Left cardiac atrium (tissue), 4 donors: Measurements from ENCODE around the gene HTRA1. TPM values are rescaled to one million over a fixed set of nuclear protein-coding genes. Genes with fewer than 3 reads are reported as not detected.

Source experiments
- ATAC-seq, 2 donors: fragments of 200-7000 bp; cut with Tn5 transposase; one replicate each; pipeline ENCODE4 v1.9.1; 2020; ENCODE audit warnings: mild to moderate bottlenecking in 2 of 2, moderate library complexity in 2 of 2
- DNase-seq: peaks from one replicate; pipeline ENCODE4 v3.0.0-alpha.2; 2020
- intact Hi-C, 2 donors: fragments of 100-400 bp; cut with DNase I; formaldehyde crosslinking; loops; one replicate each; pipeline versions ENCODE4 v1.14.1 to v1.15.1; 2022 to 2023
- total RNA-seq, 2 donors: library from RNA; stranded (reverse); fragmentation: NEBNext Ultra II Directional; extraction: Animal tissue kit (Norgen Biotek cat#: 25700); gene quantifications; one replicate each; pipeline ENCODE4 v1.2.1, GENCODE V29; 2021
- donor health status: DM: no; HTN: yes; CAD: no.
- donor health status: DM: no; HTN: yes; CAD: no; lungs with severe emphysema.
- donor health status: DM: yes; HTN: yes; CAD: no.
- donor health status: Dilated cardiomyopathy.

HTRA1 gene
- total RNA-seq, 2 donors from 2014 or later: 69.4 to 73.5 TPM

GRCh38 chr10:122504610-122504950 is 43.2 kb downstream of the HTRA1 start:
- ATAC-seq: peak; percentile 97
- intact Hi-C loops: no loop called here
- peak; percentile 92 for DNase-seq

DNA sequence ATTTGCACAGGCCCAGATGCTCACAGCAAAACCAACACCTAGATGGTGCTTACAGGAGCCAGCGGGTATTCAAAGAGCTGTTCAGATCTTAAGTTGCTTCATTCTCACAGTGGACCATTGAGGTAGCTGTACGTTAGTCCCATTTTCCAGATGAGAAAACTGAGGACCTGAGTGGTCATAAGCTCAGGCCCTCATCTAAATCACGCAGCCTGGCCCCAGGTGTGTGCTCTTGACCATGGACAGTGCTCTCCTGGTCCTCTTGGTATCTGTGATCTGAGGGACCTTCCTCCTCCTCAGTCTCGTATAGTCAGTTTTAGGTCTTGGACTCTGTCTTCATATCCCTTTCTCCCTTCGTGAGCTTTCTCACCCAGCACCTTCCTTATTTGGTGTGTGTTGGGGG is 43.7 kb downstream of the HTRA1 start:
- DNase-seq (no peak), ATAC-seq (no peak)
- intact Hi-C loops: no loop called here

- ATAC-seq (no peak), DNase-seq (no peak)
- intact Hi-C loops: no loop called here
Measured at GRCh38 chr10:122505885-122506645, 44.7 kb downstream of the HTRA1 start.

GRCh38 chr10:122507616-122508015 is 46.3 kb downstream of the HTRA1 start:
- ATAC-seq (peak in 1 of 2 donors; percentile 25), DNase-seq (no peak)
- intact Hi-C loops: no loop called here

- DNase-seq: no peak
- no peak for ATAC-seq
- intact Hi-C loops: no loop called here
Measured at GRCh38 chr10:122508021-122508420, 46.7 kb downstream of the HTRA1 start.

DNA sequence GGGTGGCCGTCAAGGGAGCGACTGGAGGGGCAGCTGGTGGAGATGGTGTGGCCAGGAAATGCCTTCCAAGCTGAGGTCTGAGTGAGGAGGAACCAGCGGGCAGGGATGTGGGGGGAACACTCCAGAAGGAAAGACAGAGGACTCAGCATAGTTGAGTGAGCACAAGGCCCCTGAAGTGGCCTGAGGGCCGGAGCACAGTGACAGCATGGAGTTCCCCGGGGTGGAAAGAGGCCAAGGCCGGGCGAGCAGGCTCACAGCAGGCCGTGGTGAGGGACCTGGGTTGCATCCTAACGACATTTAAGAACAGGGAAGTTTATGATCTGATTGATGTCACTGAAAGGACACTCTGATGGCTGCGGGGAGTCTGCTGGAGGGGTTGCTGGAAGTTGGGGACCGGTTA is 48.0 kb downstream of the HTRA1 start:
- no peak for DNase-seq
- no peak for ATAC-seq

DNA sequence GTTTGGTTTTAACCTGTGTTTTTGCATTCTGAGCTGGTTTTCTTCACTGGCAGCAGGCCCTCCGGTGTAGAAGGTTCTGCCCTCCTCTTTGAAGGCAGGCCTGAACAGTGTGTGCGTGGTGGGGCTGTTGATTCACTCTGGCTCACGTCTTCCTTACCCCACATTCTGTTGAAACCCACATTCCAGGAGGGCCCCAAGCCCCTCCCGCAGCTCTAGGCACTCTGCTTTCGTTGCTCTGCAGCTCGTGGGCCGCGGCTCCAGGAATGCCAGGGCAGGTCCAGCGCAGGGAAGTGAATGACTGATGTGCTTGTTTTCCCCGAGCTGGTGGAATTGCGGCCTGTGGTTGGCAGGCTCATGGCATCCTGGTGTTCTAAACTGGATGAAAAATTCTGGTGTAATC is 49.0 kb downstream of the HTRA1 start:
- intact Hi-C loops: no loop called here
- ATAC-seq: peak in 1 of 2 donors; percentile 88
- peak; percentile 44 for DNase-seq

More for the DNA sequence above, 48.0 kb downstream of the HTRA1 start:
- intact Hi-C loops: no loop called here

DNA sequence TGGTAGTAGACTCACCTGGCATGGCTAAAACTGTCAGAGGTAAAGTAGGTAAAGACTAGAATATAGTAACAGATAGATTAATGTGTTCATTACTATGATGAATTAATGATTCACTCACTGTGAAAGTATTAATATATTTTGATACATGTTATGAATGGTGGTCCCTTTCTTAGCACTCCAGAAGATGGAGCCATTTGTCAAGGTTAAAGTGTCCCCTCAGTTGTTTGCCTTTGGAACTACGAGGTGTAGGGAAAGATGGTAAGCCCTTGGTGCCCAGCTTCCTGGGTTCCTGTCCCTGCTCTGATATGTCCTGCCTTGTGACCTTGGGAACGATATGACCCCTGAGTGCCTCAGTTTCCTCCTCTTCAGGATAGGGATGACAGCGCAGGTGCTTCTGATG is 49.4 kb downstream of the HTRA1 start:
- no peak for ATAC-seq
- intact Hi-C loops: no loop called here
- no peak for DNase-seq

DNA sequence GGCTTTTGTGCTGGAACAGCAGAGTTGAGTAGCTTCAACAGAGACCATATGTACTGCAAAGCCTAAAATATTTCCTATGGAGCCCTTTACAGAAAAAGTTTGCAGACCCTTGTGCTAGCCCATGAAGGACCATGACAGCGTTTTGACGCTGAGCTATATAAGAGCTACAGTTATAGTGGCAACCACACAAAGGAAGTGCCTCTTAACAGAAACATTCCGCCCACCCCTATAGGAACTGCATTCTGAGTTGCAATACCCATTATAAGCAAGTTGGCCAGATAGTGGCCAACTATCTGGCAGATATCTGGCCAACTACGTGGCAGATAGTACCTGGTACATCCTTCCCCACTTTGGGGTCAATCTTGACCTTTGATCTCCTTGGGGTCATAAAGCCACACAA is 51.7 kb downstream of the HTRA1 start:
- intact Hi-C loops: no loop called here
- ATAC-seq (no peak), DNase-seq (no peak)

DNA sequence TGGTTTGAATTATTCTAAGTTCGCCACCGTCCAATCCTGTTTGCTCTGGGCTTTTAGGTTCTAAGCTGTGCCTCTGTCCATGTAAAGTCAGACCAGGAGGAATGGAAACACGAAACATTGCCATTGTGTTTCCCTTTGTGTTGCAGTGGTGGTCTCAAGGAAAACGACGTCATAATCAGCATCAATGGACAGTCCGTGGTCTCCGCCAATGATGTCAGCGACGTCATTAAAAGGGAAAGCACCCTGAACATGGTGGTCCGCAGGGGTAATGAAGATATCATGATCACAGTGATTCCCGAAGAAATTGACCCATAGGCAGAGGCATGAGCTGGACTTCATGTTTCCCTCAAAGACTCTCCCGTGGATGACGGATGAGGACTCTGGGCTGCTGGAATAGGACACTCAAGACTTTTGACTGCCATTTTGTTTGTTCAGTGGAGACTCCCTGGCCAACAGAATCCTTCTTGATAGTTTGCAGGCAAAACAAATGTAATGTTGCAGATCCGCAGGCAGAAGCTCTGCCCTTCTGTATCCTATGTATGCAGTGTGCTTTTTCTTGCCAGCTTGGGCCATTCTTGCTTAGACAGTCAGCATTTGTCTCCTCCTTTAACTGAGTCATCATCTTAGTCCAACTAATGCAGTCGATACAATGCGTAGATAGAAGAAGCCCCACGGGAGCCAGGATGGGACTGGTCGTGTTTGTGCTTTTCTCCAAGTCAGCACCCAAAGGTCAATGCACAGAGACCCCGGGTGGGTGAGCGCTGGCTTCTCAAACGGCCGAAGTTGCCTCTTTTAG is 52.9 kb downstream of the HTRA1 start:
- intact Hi-C loops: no loop called here
- no peak for DNase-seq
- ATAC-seq: no peak

- ATAC-seq: peak; percentile 61 to 72
- DNase-seq: no peak
- intact Hi-C loops: no loop called here
Measured at GRCh38 chr10:122515022-122515424, 53.7 kb downstream of the HTRA1 start.

GRCh38 chr10:122515588-122516231 is 54.4 kb downstream of the HTRA1 start:
- DNase-seq (no peak), ATAC-seq (peak; percentile 56 to 79)
- intact Hi-C loops: no loop called here

DNA sequence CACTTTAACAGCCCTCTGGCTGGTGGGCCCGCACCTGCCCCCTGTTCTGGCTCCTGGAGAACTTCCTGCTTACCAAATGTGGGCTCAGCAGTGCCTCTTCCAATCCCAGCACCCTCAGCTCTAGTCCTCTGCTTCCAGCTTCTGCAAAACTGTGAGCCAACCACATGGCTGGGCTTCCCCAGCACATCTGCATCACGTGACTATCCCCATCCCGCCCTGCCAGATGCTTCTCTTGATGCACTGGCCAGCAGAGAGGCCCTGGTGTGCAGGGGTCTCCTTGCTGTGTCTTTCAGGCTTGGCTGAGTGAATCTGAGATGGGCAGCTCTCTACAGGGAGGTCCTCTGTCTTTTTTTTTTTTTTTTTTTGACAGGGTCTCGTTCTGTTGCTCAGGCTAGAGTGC is 55.4 kb downstream of the HTRA1 start:
- intact Hi-C loops: no loop called here
- no peak for DNase-seq
- no peak for ATAC-seq

DNA sequence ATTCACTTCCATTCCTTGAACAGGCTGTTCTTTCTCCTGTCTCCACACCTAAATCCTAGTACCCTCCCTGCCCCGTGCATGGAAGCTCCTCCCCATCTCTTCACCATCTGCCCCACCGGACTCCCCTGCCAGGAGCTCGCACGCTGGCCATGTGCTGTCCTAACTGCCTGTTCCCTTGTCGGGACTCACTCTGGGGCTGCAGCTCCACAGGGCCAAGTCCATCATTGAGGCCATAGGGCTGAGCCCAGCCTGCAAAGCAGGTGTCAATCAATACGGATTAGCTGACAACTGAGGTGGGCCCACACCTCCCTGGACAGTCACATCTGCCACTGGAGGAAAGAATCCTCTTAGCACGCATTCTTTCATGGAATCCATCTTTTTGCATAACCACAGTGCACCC is 57.8 kb downstream of the HTRA1 start:
- ATAC-seq (no peak), DNase-seq (no peak)
- intact Hi-C loops: no loop called here

DNA sequence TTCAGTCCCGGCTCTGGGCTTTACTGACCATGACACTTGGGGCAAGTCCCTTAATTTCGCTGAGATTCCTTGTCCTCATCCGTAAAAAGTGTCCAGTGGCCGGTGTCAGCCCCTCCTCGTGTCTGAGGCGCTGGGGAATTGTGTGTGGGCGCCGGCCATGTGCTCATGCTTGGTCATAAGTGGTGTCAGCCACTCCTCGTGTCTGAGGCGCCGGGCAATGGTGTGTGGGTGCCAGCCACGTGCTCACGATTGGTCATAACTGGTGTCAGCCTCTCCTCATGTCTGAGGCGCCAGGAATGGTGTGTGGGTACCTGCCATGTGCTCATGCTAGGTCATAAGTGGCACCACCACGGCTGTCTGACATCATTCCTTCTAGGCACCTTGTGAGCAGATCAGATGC is 58.5 kb downstream of the HTRA1 start:
- ATAC-seq (no peak), DNase-seq (no peak)
- intact Hi-C loops: loop anchor here in 1 of 2 donors (5.0 kb wide), 1 partner anchor 42 kb away; the partner anchor contains the start of gene DMBT1

- intact Hi-C loops: loop anchor here in 1 of 2 donors (5.0 kb wide), 1 partner anchor 41 kb away; the partner anchor contains the start of gene DMBT1
- DNase-seq (no peak), ATAC-seq (no peak)
Measured at GRCh38 chr10:122521011-122521410, 59.7 kb downstream of the HTRA1 start.

- intact Hi-C loops: loop anchor here in 1 of 2 donors (5.0 kb wide), 1 partner anchor 37 kb away; the partner anchor contains the start of gene DMBT1
- ATAC-seq (no peak), DNase-seq (no peak)
Measured at GRCh38 chr10:122524811-122525210, 63.5 kb downstream of the HTRA1 start.

GRCh38 chr10:122525788-122526187 is 64.4 kb downstream of the HTRA1 start:
- intact Hi-C loops: no loop called here
- DNase-seq (no peak), ATAC-seq (no peak)

DNA sequence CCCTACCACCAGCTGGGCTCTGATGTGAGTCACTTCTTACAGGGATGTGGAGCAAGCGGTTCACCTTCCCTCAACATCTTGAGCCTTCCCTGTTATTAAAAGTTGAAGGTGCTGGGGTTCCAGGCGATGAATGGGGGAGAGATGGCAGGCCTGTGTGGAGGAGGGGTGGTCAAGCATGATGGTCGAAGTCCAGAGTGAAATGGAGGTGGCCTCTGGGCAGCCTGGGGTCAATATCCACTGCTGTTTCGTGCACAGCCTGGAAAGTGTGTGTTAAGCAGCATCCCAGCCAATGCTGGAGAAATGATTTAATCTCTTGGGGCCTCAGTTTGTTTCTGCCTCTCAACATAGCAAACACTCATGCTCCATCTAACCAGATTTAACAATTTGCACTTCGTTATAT is 65.5 kb downstream of the HTRA1 start:
- no peak for DNase-seq
- no peak for ATAC-seq
- intact Hi-C loops: no loop called here

GRCh38 chr10:122530177-122530576 is 68.8 kb downstream of the HTRA1 start:
- DNase-seq (peak; percentile 76), ATAC-seq (peak; percentile 77 to 82)
- intact Hi-C loops: no loop called here
